ENCODE measurements around the gene RAMP2.

DNA sequence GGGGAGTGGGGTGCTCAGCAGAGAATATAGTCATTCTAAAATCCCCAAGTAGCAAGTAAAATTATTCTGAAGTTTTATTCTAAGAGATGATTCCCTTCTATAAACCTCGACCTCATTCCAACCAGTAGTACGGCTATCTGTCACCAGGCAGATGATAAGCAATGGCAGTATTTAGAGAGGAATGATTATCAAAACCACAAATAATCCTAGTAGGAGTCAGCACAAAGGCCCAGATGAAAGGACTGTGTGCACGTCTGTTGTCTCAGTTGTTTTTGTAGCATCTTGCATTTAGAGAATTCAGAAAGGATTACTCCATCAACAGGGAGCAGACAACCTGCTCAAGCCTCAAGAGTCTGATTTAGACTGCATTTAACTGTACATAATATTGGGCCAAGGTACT lies 37.4 kb upstream of the RAMP2 start:
- TF ChIP-seq, protein P1, sequence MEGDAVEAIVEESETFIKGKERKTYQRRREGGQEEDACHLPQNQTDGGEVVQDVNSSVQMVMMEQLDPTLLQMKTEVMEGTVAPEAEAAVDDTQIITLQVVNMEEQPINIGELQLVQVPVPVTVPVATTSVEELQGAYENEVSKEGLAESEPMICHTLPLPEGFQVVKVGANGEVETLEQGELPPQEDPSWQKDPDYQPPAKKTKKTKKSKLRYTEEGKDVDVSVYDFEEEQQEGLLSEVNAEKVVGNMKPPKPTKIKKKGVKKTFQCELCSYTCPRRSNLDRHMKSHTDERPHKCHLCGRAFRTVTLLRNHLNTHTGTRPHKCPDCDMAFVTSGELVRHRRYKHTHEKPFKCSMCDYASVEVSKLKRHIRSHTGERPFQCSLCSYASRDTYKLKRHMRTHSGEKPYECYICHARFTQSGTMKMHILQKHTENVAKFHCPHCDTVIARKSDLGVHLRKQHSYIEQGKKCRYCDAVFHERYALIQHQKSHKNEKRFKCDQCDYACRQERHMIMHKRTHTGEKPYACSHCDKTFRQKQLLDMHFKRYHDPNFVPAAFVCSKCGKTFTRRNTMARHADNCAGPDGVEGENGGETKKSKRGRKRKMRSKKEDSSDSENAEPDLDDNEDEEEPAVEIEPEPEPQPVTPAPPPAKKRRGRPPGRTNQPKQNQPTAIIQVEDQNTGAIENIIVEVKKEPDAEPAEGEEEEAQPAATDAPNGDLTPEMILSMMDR (IDR thresholded peaks at IDR 0.05), result no peak
- TF ChIP-seq POLR2A (IDR thresholded peaks at IDR 0.05) (no peak), POLR2AphosphoS5 (IDR thresholded peaks at IDR 0.05) (no peak)
